HCT116 (cell line): Measurements from ENCODE around the gene TFIP11. TPM values are rescaled to one million over a fixed set of nuclear protein-coding genes. Genes with fewer than 3 reads are reported as not detected.
A peak's percentile ranks its signal among the peaks of the same experiment; 100 is the strongest.

ENCODE experiments used
- ATAC-seq: fragments of 200-7000 bp; cut with Tn5 transposase; 2 replicates; pipeline ENCODE4 v1.9.1; 2020; ENCODE audit warnings: mild to moderate bottlenecking, moderate library complexity
- BruUV-seq: library from RNA; stranded (reverse); fragments of 400-500 nt; replicated peaks from 2 replicates; lab custom pipeline; 2021; lab: Mats Ljungman, UMichigan
- CTCF ChIA-PET: fragments of 300-600 bp; sonication (Branson Sonifier 250); formaldehyde crosslinking; loops from one replicate; lab custom pipeline; 2021; ENCODE audit warnings: antibody characterized with exemption; lab: Charles Lee
- POLR2A ChIA-PET: fragments of 300-600, 350-600 bp; sonication (Branson Sonifier 250); formaldehyde crosslinking; loops from one replicate; lab custom pipeline; 2021; ENCODE audit warnings: antibody characterized with exemption; lab: Charles Lee
- RAD21 ChIA-PET, 2 experiments: fragments of 300-600 bp; sonication (Branson Sonifier 250); formaldehyde crosslinking; loops; one replicate each; lab custom pipeline; 2023; ENCODE audit warnings: low total read pairs in 2 of 2; ENCODE audit not compliant: uncharacterized antibody in 2 of 2, unreplicated experiment in 2 of 2, low non-redundant PET in 1 of 2; lab: Charles Lee
- DNase-seq: peaks from one replicate; pipeline ENCODE4 v3.0.0-alpha.2; 2010; ENCODE audit warnings: low read depth, low spot score
- H2AFZ ChIP-seq: fragments of 200-600 bp; shearing (Covaris generic), sonication (generic); 2 replicates; pipeline ENCODE4 v1.6.1; 2017; ENCODE audit warnings: low read depth, mixed run types, mixed read lengths, antibody characterized with exemption, low read length; ENCODE audit not compliant: poor library complexity, severe bottlenecking
- H3K27ac ChIP-seq: 2 replicates; pipeline ENCODE4 v1.5.1; 2012; ENCODE audit warnings: low read depth, low read length
- H3K27me3 ChIP-seq: fragments of 200-600 bp; sonication (generic); 2 replicates; pipeline ENCODE4 v1.6.1; 2016; ENCODE audit warnings: mixed run types, low read length, mixed read lengths; ENCODE audit not compliant: insufficient read depth
- H3K36me3 ChIP-seq, 2 experiments: fragments of 200-500 bp in 1 of 2; fragments of 200-600 bp in 1 of 2; sonication (Bioruptor generic) in 1 of 2; sonication (generic) in 1 of 2; 2 replicates each; pipeline versions ENCODE4 v1.5.1 to v1.6.1; 2014 to 2016; ENCODE audit warnings: low read length in 2 of 2, inconsistent platforms in 1 of 2, mixed read lengths in 1 of 2, mixed run types in 1 of 2; ENCODE audit not compliant: insufficient read depth in 2 of 2, control insufficient read depth in 1 of 2
- H3K4me1 ChIP-seq, 2 experiments: fragments of 200-600 bp in 1 of 2; sonication (generic) in 1 of 2; 2 replicates each; pipeline versions ENCODE4 v1.5.1 to v1.6.1; 2012 to 2017; ENCODE audit warnings: low read length in 2 of 2, inconsistent platforms in 1 of 2, mild to moderate bottlenecking in 1 of 2, mixed read lengths in 1 of 2, mixed run types in 1 of 2, moderate library complexity in 1 of 2; ENCODE audit not compliant: insufficient read depth in 2 of 2, control insufficient read depth in 1 of 2
- H3K4me2 ChIP-seq: fragments of 200-600 bp; sonication (generic); 2 replicates; pipeline ENCODE4 v1.6.1; 2017; ENCODE audit warnings: mixed run types, low read length, mixed read lengths
- H3K4me3 ChIP-seq, 2 experiments: fragments of 200-600 bp in 1 of 2; sonication (generic) in 1 of 2; replicated peaks in 1 of 2; 2 replicates each; pipeline ENCODE4 v1.5.1; 2011 to 2016; ENCODE audit warnings: low read length in 2 of 2, control low read depth in 1 of 2, low read depth in 1 of 2, mild to moderate bottlenecking in 1 of 2, mixed read lengths in 1 of 2, mixed run types in 1 of 2
- H3K79me2 ChIP-seq: fragments of 200-600 bp; sonication (generic); 2 replicates; pipeline ENCODE4 v1.6.1; 2017; ENCODE audit warnings: mild to moderate bottlenecking, mixed run types, low read length, moderate library complexity, mixed read lengths; ENCODE audit not compliant: insufficient read depth
- H3K9ac ChIP-seq: fragments of 200-600 bp; sonication (generic); 2 replicates; pipeline ENCODE4 v1.6.1; 2016; ENCODE audit warnings: low read length, mixed read lengths
- H3K9me2 ChIP-seq: fragments of 200-600 bp; sonication (generic), shearing (Covaris generic); 2 replicates; pipeline ENCODE4 v1.6.1; 2017; ENCODE audit warnings: mixed run types, mild to moderate bottlenecking, moderate library complexity; ENCODE audit not compliant: insufficient read depth
- H3K9me3 ChIP-seq, 2 experiments: fragments of 200-500 bp in 1 of 2; fragments of 200-600 bp in 1 of 2; sonication (Bioruptor generic) in 1 of 2; sonication (generic) in 1 of 2; 2 replicates each; pipeline ENCODE4 v1.6.1; 2014 to 2017; ENCODE audit warnings: low read length in 2 of 2, mixed read lengths in 2 of 2, inconsistent platforms in 1 of 2, low read depth in 1 of 2, mild to moderate bottlenecking in 1 of 2, mixed run types in 1 of 2, moderate library complexity in 1 of 2; ENCODE audit not compliant: control insufficient read depth in 1 of 2, insufficient read depth in 1 of 2
- H4K20me1 ChIP-seq: fragments of 200-600 bp; sonication (generic), shearing (Covaris generic); 2 replicates; pipeline ENCODE4 v1.6.1; 2017; ENCODE audit warnings: mixed run types, mild to moderate bottlenecking, moderate library complexity; ENCODE audit not compliant: insufficient read depth
- CBX3 ChIP-seq: IDR thresholded peaks from 2 replicates; pipeline ENCODE4 v1.6.1; 2012; ENCODE audit warnings: low read depth
- EZH2 ChIP-seq: fragments of 200-600 bp; sonication (generic); IDR thresholded peaks from 2 replicates; pipeline ENCODE4 v1.6.1; 2017; ENCODE audit warnings: antibody characterized with exemption, mixed run types
- JUND ChIP-seq: IDR thresholded peaks from 2 replicates; pipeline ENCODE4 v1.6.1; 2012
- POLR2A ChIP-seq: IDR thresholded peaks from 2 replicates; pipeline ENCODE4 v1.7.0; 2011; ENCODE audit warnings: borderline replicate concordance; ENCODE audit not compliant: insufficient read depth, insufficient read length; ENCODE audit errors: extremely low read depth
- RAD21 ChIP-seq: IDR thresholded peaks from 2 replicates; pipeline ENCODE4 v1.6.1; 2012; ENCODE audit warnings: low read depth, mild to moderate bottlenecking
- SIN3A ChIP-seq: IDR thresholded peaks from 2 replicates; pipeline ENCODE4 v1.6.1; 2012; ENCODE audit warnings: low read depth
- SP1 ChIP-seq: IDR thresholded peaks from 2 replicates; pipeline ENCODE4 v1.6.1; 2012; ENCODE audit warnings: low read depth
- SRF ChIP-seq: IDR thresholded peaks from 2 replicates; pipeline ENCODE4 v1.6.1; 2012; ENCODE audit warnings: low read depth
- ZFX ChIP-seq: fragments of 450-650 bp; IDR thresholded peaks from 2 replicates; pipeline ENCODE4 v1.6.1; 2017
- intact Hi-C: fragments of 100-400 bp; cut with micrococcal nuclease; formaldehyde crosslinking; loops from 2 replicates; pipeline ENCODE4 v1.10.0; 2022
- total RNA-seq: library from RNA; stranded (reverse); gene quantifications from one replicate; pipeline ENCODE4 v1.2.1, GENCODE V29; 2021; ENCODE audit not compliant: unreplicated experiment
- TF ChIP-seq, protein P1 (sequence below), 3 experiments: fragments of 200-600 bp in 1 of 3; sonication (generic) in 1 of 3; IDR thresholded peaks in 2 of 3; conservative IDR thresholded peaks in 1 of 3; 2 replicates each; pipeline ENCODE4 v1.5.1; 2012 to 2017; ENCODE audit warnings: low read depth in 2 of 3, low read length in 2 of 3, antibody characterized with exemption in 1 of 3, borderline replicate concordance in 1 of 3, control low read depth in 1 of 3, mild to moderate bottlenecking in 1 of 3, mixed read lengths in 1 of 3, mixed run types in 1 of 3, moderate library complexity in 1 of 3; ENCODE audit not compliant: insufficient read depth in 1 of 3
- TF ChIP-seq, protein P2 (sequence below): IDR thresholded peaks from 2 replicates; pipeline ENCODE4 v1.6.1; 2011; ENCODE audit warnings: mild to moderate bottlenecking, low read length, moderate library complexity; ENCODE audit not compliant: insufficient replicate concordance; ENCODE audit errors: extremely low read depth
- TF ChIP-seq, protein P3 (sequence below): IDR thresholded peaks from 2 replicates; pipeline ENCODE4 v1.6.1; 2012

TFIP11 gene
- total RNA-seq, 1 experiment from 2014 or later, result 28.1 TPM

DNA sequence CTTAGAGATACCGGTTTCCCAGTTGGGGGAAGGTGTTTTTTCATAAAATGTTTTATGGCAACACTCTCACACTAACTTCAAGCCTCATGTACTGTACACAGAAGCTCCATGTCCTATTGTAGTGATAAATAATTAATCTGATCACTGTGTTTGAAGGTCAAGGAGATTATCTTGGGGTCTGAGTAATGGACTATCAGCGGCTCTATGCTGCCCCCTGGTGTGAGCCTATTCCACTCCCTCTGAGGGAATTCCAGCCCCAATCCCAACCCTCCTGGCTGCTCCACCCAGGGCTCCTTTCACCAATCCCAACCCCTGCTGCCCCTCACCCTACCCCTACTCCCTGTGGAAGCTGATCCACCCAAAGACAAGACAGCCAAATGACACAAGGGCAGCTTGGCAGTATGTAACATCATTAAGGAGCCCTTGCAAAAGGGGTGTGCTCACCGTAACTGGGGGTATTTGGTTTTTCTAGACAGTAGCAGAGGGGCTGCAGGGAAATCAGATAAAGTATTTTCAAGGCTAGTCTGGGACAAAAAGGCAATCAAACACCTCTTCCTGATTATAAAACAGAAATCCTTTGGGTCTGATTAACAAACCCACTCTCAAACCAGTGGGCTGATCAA is 51.0 kb downstream of the TFIP11 start:
- Histone ChIP-seq H3K27ac (no peak overlapping the region), H3K4me3 (no peak overlapping the region), H3K4me1 (peaks cover 0 to 7% of the 10 kb centered on the region in 2 experiments; a peak in 3 of 4 replicates), H4K20me1 (peaks cover 4% of the 10 kb centered on the region; the same call in 1 of the 2 replicates), H2AFZ (no peak overlapping the region), H3K36me3 (peaks cover 20 to 27% of the 10 kb centered on the region in 2 experiments; a peak in 3 of 4 replicates), H3K79me2 (peaks cover 14% of the 10 kb centered on the region), H3K9ac (no peak overlapping the region), H3K4me2 (no peak overlapping the region), H3K27me3 (no peaks in the 10 kb centered on the region), H3K9me2 (no peaks in the 10 kb centered on the region), H3K9me3 (no peaks in the 10 kb centered on the region)
- no TSS peak for BruUV-seq
- CTCF ChIA-PET, result interaction anchor here (0.7 to 3.9 kb wide), 7 partner anchors 10 to 97 kb away, joined by 3 to 35 read pairs (median 5); no protein-coding TSS in a partner anchor
- intact Hi-C loops, result loop anchor here (1.0 kb wide), 2 partner anchors 63 to 97 kb away; no protein-coding TSS in a partner anchor
- peak; percentile 99 for ATAC-seq
- RAD21 ChIA-PET, result interaction anchor here in 1 of 2 experiments (0.6 to 1.2 kb wide), 2 partner anchors 97 to 1520 kb away, joined by 3 to 6 read pairs; no protein-coding TSS in a partner anchor
- DNase-seq, result peak; percentile 18
- POLR2A ChIA-PET, result interaction anchor here (1.3 kb wide), 1 partner anchor 97 kb away, joined by 3 read pairs; no protein-coding TSS in a partner anchor
- TF ChIP-seq JUND, result no peak
- peak; percentile 61 for TF ChIP-seq RAD21
- TF ChIP-seq, protein P1, sequence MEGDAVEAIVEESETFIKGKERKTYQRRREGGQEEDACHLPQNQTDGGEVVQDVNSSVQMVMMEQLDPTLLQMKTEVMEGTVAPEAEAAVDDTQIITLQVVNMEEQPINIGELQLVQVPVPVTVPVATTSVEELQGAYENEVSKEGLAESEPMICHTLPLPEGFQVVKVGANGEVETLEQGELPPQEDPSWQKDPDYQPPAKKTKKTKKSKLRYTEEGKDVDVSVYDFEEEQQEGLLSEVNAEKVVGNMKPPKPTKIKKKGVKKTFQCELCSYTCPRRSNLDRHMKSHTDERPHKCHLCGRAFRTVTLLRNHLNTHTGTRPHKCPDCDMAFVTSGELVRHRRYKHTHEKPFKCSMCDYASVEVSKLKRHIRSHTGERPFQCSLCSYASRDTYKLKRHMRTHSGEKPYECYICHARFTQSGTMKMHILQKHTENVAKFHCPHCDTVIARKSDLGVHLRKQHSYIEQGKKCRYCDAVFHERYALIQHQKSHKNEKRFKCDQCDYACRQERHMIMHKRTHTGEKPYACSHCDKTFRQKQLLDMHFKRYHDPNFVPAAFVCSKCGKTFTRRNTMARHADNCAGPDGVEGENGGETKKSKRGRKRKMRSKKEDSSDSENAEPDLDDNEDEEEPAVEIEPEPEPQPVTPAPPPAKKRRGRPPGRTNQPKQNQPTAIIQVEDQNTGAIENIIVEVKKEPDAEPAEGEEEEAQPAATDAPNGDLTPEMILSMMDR (IDR thresholded peaks at IDR 0.05 in 2 of 3, conservative IDR thresholded peaks at IDR 0.05 in 1 of 3; ENCODE audit: borderline replicate concordance in 1 of 3, insufficient read depth in 1 of 3, low read depth in 2 of 3, low read length in 2 of 3), result peak; percentile 45 to 88 (median 87); a peak in 5 of 6 replicates

DNA sequence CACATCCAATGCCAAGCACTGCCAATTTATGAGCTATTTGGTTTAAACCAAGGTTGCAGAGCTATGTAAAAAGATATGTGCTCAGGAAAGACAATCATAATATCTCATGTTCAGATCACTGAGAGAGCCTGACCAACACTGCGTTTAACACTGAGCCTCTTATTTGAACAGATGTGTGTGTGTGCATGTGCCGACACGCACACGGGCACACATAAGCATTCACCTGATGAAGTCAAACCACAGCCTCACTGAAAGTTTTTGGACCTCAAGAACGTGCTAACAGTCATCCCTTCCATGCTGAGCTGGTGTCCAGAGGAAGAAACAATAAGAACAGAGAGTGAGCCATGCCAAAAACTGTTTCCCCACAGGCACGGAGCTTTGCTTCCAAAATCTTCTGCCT is 52.1 kb downstream of the TFIP11 start:
- Histone ChIP-seq H3K9me2 (no peaks in the 10 kb centered on the region), H2AFZ (no peak overlapping the region), H3K27ac (no peak overlapping the region), H3K79me2 (peaks cover 14% of the 10 kb centered on the region), H3K4me1 (peaks cover 0 to 7% of the 10 kb centered on the region in 2 experiments; a peak in 3 of 4 replicates), H3K4me3 (no peak overlapping the region), H3K9me3 (no peaks in the 10 kb centered on the region), H3K27me3 (no peaks in the 10 kb centered on the region), H3K4me2 (no peak overlapping the region), H4K20me1 (peaks cover 4% of the 10 kb centered on the region; the same call in 1 of the 2 replicates), H3K36me3 (peaks cover 18 to 19% of the 10 kb centered on the region in 2 experiments; a peak in 3 of 4 replicates), H3K9ac (no peak overlapping the region)
- BruUV-seq, result no TSS peak
- intact Hi-C loops, result no loop called here
- DNase-seq (no peak), ATAC-seq (no peak)
- ChIA-PET CTCF (interaction anchor here (0.6 to 3.9 kb wide), 5 partner anchors 11 to 96 kb away, joined by 3 to 35 read pairs (median 4); no protein-coding TSS in a partner anchor), RAD21 (no interaction called here), POLR2A (no interaction called here)
- TF ChIP-seq SP1, result no peak
- TF ChIP-seq, protein P2, sequence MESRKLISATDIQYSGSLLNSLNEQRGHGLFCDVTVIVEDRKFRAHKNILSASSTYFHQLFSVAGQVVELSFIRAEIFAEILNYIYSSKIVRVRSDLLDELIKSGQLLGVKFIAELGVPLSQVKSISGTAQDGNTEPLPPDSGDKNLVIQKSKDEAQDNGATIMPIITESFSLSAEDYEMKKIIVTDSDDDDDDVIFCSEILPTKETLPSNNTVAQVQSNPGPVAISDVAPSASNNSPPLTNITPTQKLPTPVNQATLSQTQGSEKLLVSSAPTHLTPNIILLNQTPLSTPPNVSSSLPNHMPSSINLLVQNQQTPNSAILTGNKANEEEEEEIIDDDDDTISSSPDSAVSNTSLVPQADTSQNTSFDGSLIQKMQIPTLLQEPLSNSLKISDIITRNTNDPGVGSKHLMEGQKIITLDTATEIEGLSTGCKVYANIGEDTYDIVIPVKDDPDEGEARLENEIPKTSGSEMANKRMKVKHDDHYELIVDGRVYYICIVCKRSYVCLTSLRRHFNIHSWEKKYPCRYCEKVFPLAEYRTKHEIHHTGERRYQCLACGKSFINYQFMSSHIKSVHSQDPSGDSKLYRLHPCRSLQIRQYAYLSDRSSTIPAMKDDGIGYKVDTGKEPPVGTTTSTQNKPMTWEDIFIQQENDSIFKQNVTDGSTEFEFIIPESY, result no peak
- TF ChIP-seq, protein P1 (IDR thresholded peaks at IDR 0.05 in 2 of 3, conservative IDR thresholded peaks at IDR 0.05 in 1 of 3; ENCODE audit: borderline replicate concordance in 1 of 3, insufficient read depth in 1 of 3, low read depth in 2 of 3, low read length in 2 of 3), result no peak
- TF ChIP-seq ZFX, result no peak
- no peak for TF ChIP-seq EZH2
- TF ChIP-seq SIN3A, result no peak
- TF ChIP-seq, protein P3, sequence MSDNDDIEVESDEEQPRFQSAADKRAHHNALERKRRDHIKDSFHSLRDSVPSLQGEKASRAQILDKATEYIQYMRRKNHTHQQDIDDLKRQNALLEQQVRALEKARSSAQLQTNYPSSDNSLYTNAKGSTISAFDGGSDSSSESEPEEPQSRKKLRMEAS, result no peak
- no peak for TF ChIP-seq CBX3
- TF ChIP-seq JUND, result no peak
- TF ChIP-seq POLR2A, result no peak
- no peak for TF ChIP-seq SRF
